Astrocyte (in vitro differentiated cells and primary cell): ENCODE results near the gene ITGAE.

Experiments
- EZH2 ChIP-seq: IDR thresholded peaks from 2 replicates; pipeline ENCODE4 v1.6.1; 2012; ENCODE audit warnings: mild to moderate bottlenecking, low read length, inconsistent platforms; ENCODE audit not compliant: insufficient read depth
- TF ChIP-seq, protein P1 (sequence below): IDR thresholded peaks from 2 replicates; pipeline ENCODE4 v1.5.1; 2011; ENCODE audit warnings: low read depth, mild to moderate bottlenecking, inconsistent platforms, low read length, moderate library complexity; ENCODE audit not compliant: insufficient read depth

- TF ChIP-seq, protein P1, sequence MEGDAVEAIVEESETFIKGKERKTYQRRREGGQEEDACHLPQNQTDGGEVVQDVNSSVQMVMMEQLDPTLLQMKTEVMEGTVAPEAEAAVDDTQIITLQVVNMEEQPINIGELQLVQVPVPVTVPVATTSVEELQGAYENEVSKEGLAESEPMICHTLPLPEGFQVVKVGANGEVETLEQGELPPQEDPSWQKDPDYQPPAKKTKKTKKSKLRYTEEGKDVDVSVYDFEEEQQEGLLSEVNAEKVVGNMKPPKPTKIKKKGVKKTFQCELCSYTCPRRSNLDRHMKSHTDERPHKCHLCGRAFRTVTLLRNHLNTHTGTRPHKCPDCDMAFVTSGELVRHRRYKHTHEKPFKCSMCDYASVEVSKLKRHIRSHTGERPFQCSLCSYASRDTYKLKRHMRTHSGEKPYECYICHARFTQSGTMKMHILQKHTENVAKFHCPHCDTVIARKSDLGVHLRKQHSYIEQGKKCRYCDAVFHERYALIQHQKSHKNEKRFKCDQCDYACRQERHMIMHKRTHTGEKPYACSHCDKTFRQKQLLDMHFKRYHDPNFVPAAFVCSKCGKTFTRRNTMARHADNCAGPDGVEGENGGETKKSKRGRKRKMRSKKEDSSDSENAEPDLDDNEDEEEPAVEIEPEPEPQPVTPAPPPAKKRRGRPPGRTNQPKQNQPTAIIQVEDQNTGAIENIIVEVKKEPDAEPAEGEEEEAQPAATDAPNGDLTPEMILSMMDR = no peak
- TF ChIP-seq EZH2 = no peak
Measured at GRCh38 chr17:3798273-3799180, 2.5 kb downstream of the ITGAE start.
